ENCODE data around the gene EIF3L. TPM values are rescaled to one million over a fixed set of nuclear protein-coding genes. Genes with fewer than 3 reads are reported as not detected.

The EIF3L gene
- total RNA-seq, 2 donors from 2014 or later = 358 to 451 TPM

DNA sequence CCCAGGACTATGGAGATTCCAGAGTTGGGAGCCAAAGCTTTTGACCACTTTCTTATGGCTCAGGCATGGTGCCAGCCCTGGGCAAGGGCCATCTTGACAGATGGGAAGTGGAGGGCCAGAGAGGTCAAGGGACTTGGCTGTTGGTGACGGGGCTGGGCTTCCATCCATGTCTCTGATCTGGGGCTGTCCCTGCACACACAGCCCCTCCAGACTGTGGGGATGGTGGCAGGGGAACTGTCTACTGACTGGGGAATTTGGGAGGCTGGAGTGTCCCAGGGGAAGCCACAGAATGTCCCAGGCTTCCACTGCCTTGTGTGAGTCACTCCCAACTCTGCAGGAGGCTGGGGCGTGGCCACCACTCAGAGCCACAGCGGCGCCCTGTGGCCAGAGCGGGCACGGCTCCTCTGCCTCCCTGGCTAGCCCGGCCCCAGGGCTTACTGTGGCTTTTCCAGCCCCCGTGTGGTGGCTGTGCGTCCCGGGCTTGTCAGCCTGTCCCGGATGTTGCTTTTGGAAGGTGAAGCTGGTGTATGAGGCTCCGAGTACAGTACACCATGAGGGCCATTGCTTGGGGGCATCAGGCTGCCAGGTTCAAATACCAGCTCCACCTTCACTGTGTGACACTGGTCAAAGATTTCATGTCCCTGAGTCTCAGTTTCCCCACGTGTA lies 84.6 kb downstream of the EIF3L start:
- Histone ChIP-seq H3K4me3 (no peak overlapping the region), H3K9me3 (no peaks in the 10 kb centered on the region), H3K9ac (ENCODE audit: low read depth in 2 of 2, low read length in 2 of 2) (peak overlapping the region in 1 of 2 donors; percentile 51), H3K27ac (peak overlapping the region; percentile 57), H3K4me1 (peaks cover 4% of the 10 kb centered on the region), H3K36me3 (no peaks in the 10 kb centered on the region), H3K27me3 (no peaks in the 10 kb centered on the region)
- intact Hi-C loops (cut with DNase I) = no loop called here
- peak; percentile 91 for DNase-seq
- TF ChIP-seq, protein P1, sequence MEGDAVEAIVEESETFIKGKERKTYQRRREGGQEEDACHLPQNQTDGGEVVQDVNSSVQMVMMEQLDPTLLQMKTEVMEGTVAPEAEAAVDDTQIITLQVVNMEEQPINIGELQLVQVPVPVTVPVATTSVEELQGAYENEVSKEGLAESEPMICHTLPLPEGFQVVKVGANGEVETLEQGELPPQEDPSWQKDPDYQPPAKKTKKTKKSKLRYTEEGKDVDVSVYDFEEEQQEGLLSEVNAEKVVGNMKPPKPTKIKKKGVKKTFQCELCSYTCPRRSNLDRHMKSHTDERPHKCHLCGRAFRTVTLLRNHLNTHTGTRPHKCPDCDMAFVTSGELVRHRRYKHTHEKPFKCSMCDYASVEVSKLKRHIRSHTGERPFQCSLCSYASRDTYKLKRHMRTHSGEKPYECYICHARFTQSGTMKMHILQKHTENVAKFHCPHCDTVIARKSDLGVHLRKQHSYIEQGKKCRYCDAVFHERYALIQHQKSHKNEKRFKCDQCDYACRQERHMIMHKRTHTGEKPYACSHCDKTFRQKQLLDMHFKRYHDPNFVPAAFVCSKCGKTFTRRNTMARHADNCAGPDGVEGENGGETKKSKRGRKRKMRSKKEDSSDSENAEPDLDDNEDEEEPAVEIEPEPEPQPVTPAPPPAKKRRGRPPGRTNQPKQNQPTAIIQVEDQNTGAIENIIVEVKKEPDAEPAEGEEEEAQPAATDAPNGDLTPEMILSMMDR (IDR thresholded peaks at IDR 0.05) = peak; percentile 99

Small RNA genes lying within 50 kb of the gene (microRNA-seq; reads per million reads assigned to microRNA genes)
- not detected for gene MIR659

Other genes with a start within 250 kb of the EIF3L start
- gene GGA1, start 240.6 kb upstream of the EIF3L start, total RNA-seq = 10 to 100 TPM; 45.7 to 90.2 TPM
- gene SH3BP1, start 209.8 kb upstream of the EIF3L start, total RNA-seq = 100 to 1,000 TPM in 1 of 2 donors, 10 to 100 TPM in 1; 91.8 to 125 TPM
- 10 to 100 TPM; 24.5 to 34.0 TPM for gene PDXP, start 190.7 kb upstream of the EIF3L start, total RNA-seq
- 100 to 1,000 TPM in 1 of 2 donors, 10 to 100 TPM in 1; 83.3 to 222 TPM for gene LGALS1, start 173.8 kb upstream of the EIF3L start, total RNA-seq
- gene NOL12, start 163.1 kb upstream of the EIF3L start, total RNA-seq = 10 to 100 TPM; 25.2 to 48.4 TPM
- 10 to 100 TPM; 69.5 to 75.7 TPM for gene TRIOBP, start 152.4 kb upstream of the EIF3L start, total RNA-seq
- 10 to 100 TPM; 13.0 to 23.5 TPM for gene GCAT, start 41.5 kb upstream of the EIF3L start, total RNA-seq
- under 1 TPM in 1 of 2 donors, not detected in 1; 0.74 TPM for gene GALR3, start 26.0 kb upstream of the EIF3L start, total RNA-seq
- gene ANKRD54, start 5.1 kb upstream of the EIF3L start, total RNA-seq = 10 to 100 TPM; 27.1 to 34.2 TPM
- 10 to 100 TPM; 27.3 TPM for gene MICALL1, start 56.9 kb downstream of the EIF3L start, total RNA-seq
- not detected for gene C22orf23, start 104.2 kb downstream of the EIF3L start, total RNA-seq
- 100 to 1,000 TPM in 1 of 2 donors, 10 to 100 TPM in 1; 52.5 to 110 TPM for gene POLR2F, start 104.3 kb downstream of the EIF3L start, total RNA-seq
- gene SOX10, start 135.1 kb downstream of the EIF3L start, total RNA-seq = 1 to 10 TPM in 1 of 2 donors, under 1 TPM in 1; 0.57 to 3.4 TPM
- 10 to 100 TPM; 27.6 to 47.2 TPM for gene PICK1, start 208.0 kb downstream of the EIF3L start, total RNA-seq
- gene SLC16A8, start 234.8 kb downstream of the EIF3L start, total RNA-seq = under 1 TPM in 1 of 2 donors, not detected in 1; 0.27 TPM

Measured in colonic mucosa (tissue), 4 donors.